Measurements from ENCODE around the gene ARHGAP10.

GRCh38 chr4:148052448-148052847, 320.6 kb downstream of the ARHGAP10 start:
- no peak for TF ChIP-seq CTCF (IDR thresholded peaks at IDR 0.05)
- no peak for TF ChIP-seq POLR2A (IDR thresholded peaks at IDR 0.05)
